Ectodermal cell (in vitro differentiated cells): Measurements from ENCODE around the gene RNF213.

Experiments
- H3K27ac ChIP-seq: 2 replicates; pipeline ENCODE4 v1.7.0; 2013; ENCODE audit warnings: mild to moderate bottlenecking, low read depth, low read length; ENCODE audit not compliant: insufficient read depth, poor library complexity, severe bottlenecking
- H3K27me3 ChIP-seq: 2 replicates; pipeline ENCODE4 v1.7.0; 2013; ENCODE audit warnings: mild to moderate bottlenecking, low read length; ENCODE audit not compliant: insufficient read depth, control insufficient read depth, poor library complexity, severe bottlenecking
- H3K36me3 ChIP-seq: one replicate; pipeline ENCODE4 v1.7.0; 2013; ENCODE audit warnings: low read length; ENCODE audit not compliant: control insufficient read depth, insufficient read depth
- H3K4me1 ChIP-seq: one replicate; pipeline ENCODE4 v1.7.0; 2013; ENCODE audit warnings: low read length; ENCODE audit not compliant: control insufficient read depth, insufficient read depth
- H3K4me3 ChIP-seq: 2 replicates; pipeline ENCODE4 v1.7.0; 2013; ENCODE audit warnings: low read depth, low read length, control low read depth; ENCODE audit not compliant: insufficient read depth
- H3K9me3 ChIP-seq: 2 replicates; pipeline ENCODE4 v1.7.0; 2013; ENCODE audit warnings: mild to moderate bottlenecking, low read length, moderate library complexity; ENCODE audit not compliant: control insufficient read depth
- WGBS, 2 experiments: methylation state at CpG; one replicate each; pipeline ENCODE4 v1.1.7; 2013; ENCODE audit warnings: missing lambda C conversion rate in 2 of 2; 5-methylcytosine and 5-hydroxymethylcytosine counted together

Gene RNF213

DNA sequence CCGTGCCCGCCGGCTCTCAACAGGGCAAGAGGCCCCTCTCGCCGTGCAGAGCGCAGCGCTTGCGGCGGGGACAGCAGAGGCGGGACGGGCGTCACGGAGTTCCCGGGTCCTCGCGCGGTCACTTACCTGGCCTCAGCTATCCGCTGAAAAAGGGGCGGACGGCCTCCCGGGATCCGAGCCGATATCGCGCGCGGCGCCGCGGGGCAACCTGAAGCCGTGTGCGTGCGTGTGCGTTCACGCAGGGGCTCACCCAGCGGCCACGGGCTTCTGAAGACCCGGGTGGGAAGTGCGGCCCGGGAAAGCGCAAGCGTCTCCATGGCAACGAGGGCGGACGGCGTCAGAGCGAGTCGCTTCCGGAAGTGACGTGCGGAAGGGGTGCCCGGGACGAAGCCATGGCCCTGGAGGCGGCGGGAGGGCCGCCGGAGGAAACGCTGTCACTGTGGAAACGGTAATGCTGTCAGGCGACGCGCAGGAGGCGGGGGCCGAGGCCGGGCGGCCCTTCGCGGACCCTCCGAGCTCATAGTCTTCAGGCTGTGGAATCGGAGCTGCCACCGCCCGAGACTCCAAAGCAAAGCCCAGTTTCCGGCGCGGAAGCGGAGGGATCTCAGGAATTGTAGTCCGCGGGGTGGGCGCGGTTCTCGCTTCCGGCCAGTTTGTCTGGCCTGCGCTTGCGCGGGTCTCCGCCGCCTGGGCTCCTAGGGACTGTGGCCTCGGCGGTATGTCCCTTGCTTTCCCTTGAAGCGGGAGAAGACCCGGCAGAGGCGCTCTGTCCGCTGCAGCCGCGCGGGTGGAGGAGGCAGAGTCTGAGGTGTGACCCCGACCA lies 154.4 kb downstream of the RNF213 start, which contains the start of gene ENDOV:
ENDOV (plus strand) TSS at position 365 of the 823 bp plus-strand sequence; CDS start at position 393, 28 bp downstream.
- Histone ChIP-seq H3K27me3 (peaks cover 41% of the 10 kb centered on the region), H3K4me3 (peak within 1 kb of the TSS; percentile 84), H3K36me3 (no peaks in the 10 kb centered on the region), H3K4me1 (no peaks in the 10 kb centered on the region), H3K27ac (peak within 1 kb of the TSS; percentile 82), H3K9me3 (no peaks in the 10 kb centered on the region)
- 0% methylated on average over 97 of the region's 97 CpGs for WGBS, 2 experiments

DNA sequence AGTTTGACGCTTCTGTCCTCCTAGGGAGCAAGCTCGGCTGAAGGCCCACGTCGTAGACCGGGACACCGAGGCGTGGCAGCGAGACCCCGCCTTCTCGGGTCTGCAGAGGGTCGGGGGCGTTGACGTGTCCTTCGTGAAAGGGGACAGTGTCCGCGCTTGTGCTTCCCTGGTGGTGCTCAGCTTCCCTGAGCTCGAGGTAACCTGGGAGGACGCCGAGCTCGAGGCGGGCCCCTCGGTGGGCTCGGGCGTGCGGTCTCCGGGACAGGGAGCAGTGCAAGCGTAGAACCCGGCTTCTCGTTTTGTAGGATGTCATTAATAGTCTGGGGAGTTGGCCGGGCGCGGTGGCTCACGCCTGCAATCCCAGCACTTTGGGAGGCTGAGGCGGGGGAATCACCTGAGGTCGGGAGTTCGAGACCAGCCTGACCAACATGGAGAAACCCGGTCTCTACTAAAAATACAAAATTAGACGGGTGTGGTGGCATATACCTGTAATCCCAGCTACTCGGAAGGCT lies 155.0 kb downstream of the RNF213 start:
- Histone ChIP-seq H3K36me3 (no peaks in the 10 kb centered on the region), H3K4me1 (no peaks in the 10 kb centered on the region), H3K27ac (peak overlapping the region; percentile 17), H3K9me3 (no peaks in the 10 kb centered on the region), H3K27me3 (peaks cover 39% of the 10 kb centered on the region), H3K4me3 (peak overlapping the region; percentile 84)
- WGBS, 2 experiments: 15 to 16% methylated on average over 39 of the region's 39 CpGs

DNA sequence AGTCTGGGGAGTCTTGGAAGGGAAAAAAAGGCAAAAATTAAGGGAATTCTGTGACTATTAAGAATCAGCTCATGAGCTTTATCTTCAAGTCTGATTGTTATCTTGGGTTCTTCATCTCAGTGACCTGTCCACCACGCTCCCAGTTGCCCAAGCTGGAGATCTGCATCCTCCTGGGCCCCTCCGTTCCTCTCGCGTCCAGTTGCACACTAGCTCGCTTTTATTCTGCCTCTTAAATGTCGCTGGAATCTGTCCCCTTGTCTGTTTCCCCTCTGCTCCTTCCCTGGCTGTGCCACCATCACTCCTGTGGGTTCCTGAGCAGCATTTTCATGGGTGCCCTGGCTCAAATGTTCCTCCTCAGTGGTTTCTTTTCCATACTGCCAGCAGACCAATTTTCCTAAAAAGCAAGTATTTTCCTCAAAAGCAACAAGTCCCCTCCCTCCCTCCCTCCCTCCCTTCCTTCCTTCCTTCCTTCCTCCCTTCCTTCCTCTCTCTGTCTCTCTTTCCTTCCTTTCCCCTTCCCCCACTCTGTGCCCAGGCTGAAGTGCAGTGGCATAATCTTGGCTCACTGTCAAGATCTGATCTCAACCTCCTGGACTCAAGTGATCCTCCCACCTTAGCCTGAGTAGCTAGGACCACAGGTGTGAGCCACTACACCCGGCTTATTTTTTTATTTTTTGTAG lies 155.7 kb downstream of the RNF213 start:
- H3K27ac ChIP-seq: no peak overlapping the region
- 93 to 95% methylated on average over 7 of the region's 7 CpGs for WGBS, 2 experiments
- no peaks in the 10 kb centered on the region for H3K4me1 ChIP-seq
- H3K36me3 ChIP-seq: no peaks in the 10 kb centered on the region
- H3K9me3 ChIP-seq: no peaks in the 10 kb centered on the region
- H3K27me3 ChIP-seq: peaks cover 33% of the 10 kb centered on the region
- H3K4me3 ChIP-seq: peak overlapping the region; percentile 84

DNA sequence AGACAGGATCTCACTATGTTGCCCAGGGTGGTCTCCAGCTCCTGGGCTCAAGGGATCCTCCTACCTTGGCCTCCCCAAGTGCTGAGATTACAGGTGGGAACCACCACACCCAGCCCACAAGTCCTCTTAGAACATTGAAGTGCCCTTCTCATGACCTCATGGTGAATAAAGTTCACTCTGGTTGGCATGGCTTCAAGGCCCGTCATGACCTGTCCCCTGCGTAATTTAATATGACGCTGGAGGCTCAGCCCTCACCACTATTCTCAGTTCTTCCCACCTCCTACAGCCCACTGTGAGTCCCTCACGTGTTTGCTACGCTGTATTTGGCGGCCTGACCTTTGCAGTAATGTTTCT lies 156.3 kb downstream of the RNF213 start:
- H3K36me3 ChIP-seq: no peaks in the 10 kb centered on the region
- no peaks in the 10 kb centered on the region for H3K4me1 ChIP-seq
- no peak overlapping the region for H3K27ac ChIP-seq
- WGBS, 2 experiments: 94 to 96% methylated on average over 6 of the region's 6 CpGs
- no peaks in the 10 kb centered on the region for H3K9me3 ChIP-seq
- no peak overlapping the region for H3K4me3 ChIP-seq
- peaks cover 29% of the 10 kb centered on the region for H3K27me3 ChIP-seq

DNA sequence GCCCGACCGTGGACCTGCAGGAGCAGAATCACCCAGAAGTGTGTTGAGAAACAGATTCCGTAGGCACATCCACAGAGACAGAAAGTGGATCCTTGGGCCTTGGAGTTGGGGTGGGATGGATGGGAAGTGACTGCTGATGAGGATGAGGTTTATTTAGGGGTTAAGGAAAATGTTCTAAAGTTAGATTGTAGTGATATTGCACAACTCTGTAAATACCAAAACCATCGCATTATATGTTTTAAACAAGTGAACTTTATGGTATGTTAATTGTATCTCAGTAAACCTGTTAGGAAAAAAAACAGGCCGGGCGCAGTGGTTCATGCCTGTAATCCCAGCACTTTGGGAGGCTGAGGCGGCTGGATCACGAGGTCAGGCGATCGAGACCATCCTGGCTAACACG lies 157.9 kb downstream of the RNF213 start:
- H3K36me3 ChIP-seq: no peaks in the 10 kb centered on the region
- WGBS, 2 experiments: 91 to 95% methylated on average over 10 to 11 of the region's 11 CpGs
- no peaks in the 10 kb centered on the region for H3K9me3 ChIP-seq
- H3K27ac ChIP-seq: no peak overlapping the region
- H3K4me3 ChIP-seq: no peak overlapping the region
- no peaks in the 10 kb centered on the region for H3K4me1 ChIP-seq
- peaks cover 12% of the 10 kb centered on the region for H3K27me3 ChIP-seq

DNA sequence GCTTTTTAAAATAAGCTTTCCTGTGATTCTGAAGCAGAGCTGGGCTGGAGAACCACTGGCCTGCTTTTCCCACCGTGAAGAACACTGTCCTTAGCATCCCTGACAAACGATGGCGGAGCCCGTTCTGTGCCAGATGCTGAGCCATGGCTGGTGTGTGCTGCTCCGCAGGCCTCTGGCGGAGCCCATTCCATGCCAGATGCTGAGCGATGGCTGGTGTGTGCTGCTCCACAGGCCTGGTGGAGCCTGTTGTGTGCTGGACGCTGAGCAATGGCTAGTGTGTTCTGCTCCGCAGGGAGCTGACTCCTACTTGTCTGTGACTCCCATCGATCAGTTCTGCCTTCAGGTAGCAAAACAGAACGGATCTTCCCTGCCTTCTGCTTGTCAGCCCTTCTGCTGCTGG lies 158.6 kb downstream of the RNF213 start:
- Histone ChIP-seq H3K4me1 (no peaks in the 10 kb centered on the region), H3K27ac (no peak overlapping the region), H3K4me3 (no peak overlapping the region), H3K36me3 (no peaks in the 10 kb centered on the region), H3K27me3 (peaks cover 5% of the 10 kb centered on the region), H3K9me3 (no peaks in the 10 kb centered on the region)
- 94% methylated on average over 11 of the region's 11 CpGs for WGBS, 2 experiments

DNA sequence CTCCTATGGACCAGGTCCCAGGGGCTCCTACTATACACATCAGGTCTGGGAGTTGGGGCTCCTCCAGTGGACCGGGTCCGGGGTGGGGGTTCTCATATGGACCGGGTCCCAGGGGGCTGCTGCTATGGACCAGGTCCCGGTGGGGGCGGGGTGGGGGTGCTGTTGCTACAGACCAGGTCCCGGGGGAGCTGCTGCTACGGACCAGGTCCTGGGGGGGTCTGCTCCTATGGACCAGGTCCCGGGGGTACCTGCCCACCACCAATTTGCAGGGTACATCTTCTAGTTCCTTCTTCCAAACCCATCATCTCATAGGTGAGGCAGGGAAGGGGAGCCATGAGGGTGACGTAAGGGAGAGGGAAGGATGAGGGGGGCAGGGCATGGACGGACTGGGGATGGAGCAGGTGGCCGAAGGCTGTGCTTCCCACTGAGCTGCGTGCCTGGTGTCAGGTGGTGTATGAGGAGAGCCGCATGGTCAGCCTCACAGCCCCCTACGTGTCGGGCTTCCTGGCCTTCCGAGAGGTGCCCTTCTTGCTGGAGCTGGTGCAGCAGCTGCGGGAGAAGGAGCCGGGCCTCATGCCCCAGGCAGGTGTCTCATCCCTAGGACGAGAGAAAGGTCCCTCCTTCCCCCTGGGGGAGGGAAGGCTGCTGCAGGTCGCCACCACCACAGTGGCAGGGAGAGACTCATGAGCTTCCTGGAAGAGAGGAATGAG lies 160.9 kb downstream of the RNF213 start:
- no peaks in the 10 kb centered on the region for H3K4me1 ChIP-seq
- H3K4me3 ChIP-seq: no peak overlapping the region
- H3K27ac ChIP-seq: no peak overlapping the region
- no peaks in the 10 kb centered on the region for H3K27me3 ChIP-seq
- WGBS, 2 experiments: 82 to 83% methylated on average over 20 of the region's 20 CpGs
- no peaks in the 10 kb centered on the region for H3K36me3 ChIP-seq
- H3K9me3 ChIP-seq: no peaks in the 10 kb centered on the region

DNA sequence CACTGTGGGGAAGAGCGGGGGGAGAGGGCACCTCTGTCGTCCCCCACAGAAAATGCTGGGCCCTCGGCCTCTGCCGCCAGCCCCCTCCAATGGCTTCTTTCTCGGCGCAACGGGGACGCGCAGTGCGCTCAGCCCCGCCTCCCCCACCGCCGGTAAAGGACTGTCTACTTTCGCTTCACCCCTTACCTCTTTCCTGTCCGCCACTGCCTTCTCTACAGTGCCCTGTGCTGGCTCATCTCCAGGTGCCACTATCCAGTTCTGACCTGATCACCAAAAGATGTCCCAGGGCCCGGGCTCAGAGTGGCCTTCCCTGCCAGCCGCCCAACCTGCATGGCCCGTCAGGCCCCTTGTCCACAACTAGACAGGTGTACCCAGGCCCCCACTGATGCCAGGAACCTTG lies 161.6 kb downstream of the RNF213 start:
- peaks cover 4% of the 10 kb centered on the region for H3K4me1 ChIP-seq
- H3K27ac ChIP-seq: no peak overlapping the region
- no peaks in the 10 kb centered on the region for H3K36me3 ChIP-seq
- no peak overlapping the region for H3K4me3 ChIP-seq
- H3K9me3 ChIP-seq: no peaks in the 10 kb centered on the region
- WGBS, 2 experiments: 92 to 93% methylated on average over 18 of the region's 18 CpGs
- H3K27me3 ChIP-seq: no peaks in the 10 kb centered on the region

DNA sequence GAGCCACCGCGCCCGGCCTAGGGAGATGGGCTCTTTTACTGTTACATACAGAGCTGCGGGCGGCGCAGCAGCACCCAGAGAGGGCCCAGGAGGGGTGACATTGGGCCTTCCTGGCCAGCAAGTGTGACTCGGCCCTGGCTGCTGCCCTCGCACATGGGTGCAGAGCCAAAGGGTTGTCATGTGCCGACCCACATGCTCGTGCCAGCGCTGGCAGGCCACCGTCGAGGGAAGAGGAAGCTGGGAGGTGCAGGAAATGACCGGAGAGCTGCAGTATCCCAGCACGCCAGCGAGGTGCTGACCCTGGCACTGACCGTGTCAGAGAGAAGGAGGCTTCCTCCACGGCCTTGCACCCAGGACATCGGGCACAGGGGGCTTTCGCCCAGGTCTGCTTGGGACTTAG lies 162.3 kb downstream of the RNF213 start:
- H3K4me1 ChIP-seq: peaks cover 8% of the 10 kb centered on the region
- H3K27me3 ChIP-seq: no peaks in the 10 kb centered on the region
- H3K4me3 ChIP-seq: no peak overlapping the region
- no peaks in the 10 kb centered on the region for H3K36me3 ChIP-seq
- H3K27ac ChIP-seq: no peak overlapping the region
- H3K9me3 ChIP-seq: no peaks in the 10 kb centered on the region
- WGBS, 2 experiments: 93% methylated on average over 20 of the region's 20 CpGs
